Measurements from ENCODE around the gene SIPA1L3.
A peak's percentile ranks its signal among the peaks of the same experiment; 100 is the strongest.

Gene SIPA1L3

GRCh38 chr19:38130399-38130798 lies 223.4 kb downstream of the SIPA1L3 start:
- DNase-seq, result no peak

GRCh38 chr19:38132781-38133180 lies 225.8 kb downstream of the SIPA1L3 start:
- no peak for DNase-seq

DNA sequence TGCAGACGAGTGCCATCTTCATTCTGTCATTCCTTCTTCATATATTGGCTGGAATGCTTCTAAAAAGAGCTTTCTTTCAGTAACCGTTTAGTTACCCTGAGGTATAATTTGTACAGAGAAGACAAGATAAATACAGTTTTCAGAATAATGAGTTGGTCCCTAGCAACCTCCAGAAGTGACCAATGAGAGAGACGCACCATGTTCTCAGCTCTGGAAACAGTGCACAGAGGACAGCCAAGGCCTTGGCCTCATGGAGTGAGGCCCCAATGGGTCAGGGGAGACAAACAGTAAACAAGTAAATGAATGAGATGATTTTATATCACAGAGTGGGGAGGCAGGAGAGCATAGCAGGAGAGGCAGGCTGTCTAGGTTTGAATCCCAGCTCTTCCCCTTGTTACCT lies 226.3 kb downstream of the SIPA1L3 start:
- DNase-seq, result no peak

DNA sequence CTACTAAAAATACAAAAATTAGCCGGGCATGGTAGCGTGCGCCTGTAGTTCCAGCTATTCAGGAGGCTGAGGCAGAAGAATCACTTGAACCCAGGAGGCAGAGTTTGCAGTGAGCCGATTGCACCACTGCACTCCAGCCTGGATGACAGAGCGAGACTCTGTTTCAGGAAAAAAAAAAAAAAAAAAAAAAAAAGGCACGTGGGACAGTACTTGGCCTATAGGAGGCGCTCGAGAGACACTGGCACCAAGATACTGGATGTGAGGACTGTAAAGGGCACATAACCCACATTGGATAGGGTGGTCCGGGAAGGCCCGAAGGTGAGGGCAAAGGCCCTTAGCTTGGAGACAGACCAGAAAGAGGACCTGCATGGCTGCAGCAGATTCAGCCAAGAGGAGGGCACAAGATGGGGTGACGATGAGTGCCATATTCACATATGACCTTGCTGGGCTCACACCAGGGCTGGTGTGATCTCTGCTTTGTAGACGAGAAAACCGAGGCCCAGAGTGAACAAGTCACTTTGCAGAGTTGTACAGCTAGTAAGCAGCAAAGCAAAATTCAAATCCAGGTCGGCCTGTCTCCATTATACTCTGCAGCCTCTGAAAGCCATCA lies 227.6 kb downstream of the SIPA1L3 start:
- no peak for DNase-seq

DNA sequence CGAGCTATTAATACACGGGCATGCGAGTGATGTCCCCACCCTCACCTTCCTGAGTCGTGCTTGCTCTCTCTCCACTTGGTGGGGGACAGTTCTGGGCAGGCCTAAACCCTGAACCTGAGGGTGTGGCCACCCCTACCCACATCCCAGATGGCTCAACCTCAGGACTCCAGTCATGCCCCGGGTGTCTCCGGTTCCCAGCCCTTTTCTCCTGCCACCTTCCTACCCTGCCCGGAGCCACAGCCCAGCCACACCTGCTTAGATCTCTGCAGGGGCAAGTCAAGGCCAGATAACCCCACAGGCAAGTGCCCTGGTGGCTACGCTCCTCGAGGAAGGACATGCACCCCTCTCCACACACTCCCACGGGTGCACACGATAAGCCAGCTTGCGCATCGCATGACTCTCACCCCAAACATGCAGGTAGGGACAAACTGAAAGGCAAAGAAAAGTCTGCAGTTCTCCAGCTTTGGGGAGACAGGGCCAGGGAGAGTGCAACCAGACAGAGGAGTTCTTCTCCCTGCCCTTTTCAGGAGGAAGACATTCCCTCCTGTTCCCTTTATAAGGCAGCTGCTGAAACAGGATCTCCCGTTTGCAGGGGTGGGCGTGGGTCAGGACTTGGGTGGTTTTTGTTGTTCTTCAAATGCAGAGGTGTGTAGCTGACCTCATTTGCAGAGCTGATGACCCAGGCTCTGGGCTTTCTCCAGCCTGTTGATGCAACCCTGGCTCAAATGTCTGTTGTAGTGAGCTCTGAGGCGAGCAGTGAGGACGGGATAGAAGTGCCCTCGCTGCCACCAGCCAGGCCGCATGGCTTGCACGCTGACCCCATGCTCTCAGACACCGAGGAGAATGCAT lies 228.4 kb downstream of the SIPA1L3 start:
- DNase-seq, result no peak

GRCh38 chr19:38139122-38139521 lies 232.1 kb downstream of the SIPA1L3 start:
- no peak for DNase-seq

- DNase-seq, result no peak
These were observed 234.1 kb downstream of the SIPA1L3 start for GRCh38 chr19:38141108-38141507.

DNA sequence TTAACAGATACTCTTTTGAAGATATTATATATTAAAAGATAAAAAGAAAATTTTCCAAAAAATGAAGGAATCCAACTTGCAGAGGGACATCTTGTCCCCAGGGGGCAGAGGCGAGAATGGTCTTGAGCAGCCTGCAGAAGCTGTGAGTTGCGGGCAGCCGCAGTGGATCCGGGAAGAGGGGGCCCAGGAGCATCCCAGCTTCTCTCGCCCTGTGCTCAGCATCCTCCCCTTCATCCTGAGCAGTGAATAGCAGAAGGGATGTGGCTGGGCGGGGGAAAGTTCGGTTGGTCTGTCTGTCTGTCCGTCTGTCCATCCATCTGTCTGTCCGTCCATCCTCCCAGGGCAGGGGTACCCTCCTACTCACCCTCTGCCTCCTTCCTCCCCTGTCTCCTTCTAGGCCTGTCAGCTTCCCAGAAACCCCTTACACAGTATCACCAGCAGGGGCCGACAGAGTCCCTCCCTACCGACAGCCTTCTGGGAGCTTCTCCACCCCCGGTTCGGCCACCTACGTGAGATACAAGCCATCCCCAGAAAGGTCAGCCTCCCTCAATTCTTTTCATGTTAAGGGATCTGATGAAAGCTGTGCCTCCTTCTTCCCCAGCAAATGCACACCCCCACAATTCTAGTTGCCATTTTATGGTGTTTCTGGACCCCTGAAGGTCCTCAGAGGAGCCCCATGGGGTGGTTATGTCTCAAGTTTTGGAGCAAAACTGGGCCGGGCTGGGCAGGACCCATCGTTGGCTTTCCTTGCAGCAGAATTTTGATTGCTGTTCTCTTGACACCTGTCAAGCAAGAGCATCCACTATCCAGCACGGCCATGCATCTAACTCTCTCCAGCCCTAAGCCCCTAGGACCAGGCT lies 235.4 kb downstream of the SIPA1L3 start:
- peak; percentile 37 for DNase-seq

DNA sequence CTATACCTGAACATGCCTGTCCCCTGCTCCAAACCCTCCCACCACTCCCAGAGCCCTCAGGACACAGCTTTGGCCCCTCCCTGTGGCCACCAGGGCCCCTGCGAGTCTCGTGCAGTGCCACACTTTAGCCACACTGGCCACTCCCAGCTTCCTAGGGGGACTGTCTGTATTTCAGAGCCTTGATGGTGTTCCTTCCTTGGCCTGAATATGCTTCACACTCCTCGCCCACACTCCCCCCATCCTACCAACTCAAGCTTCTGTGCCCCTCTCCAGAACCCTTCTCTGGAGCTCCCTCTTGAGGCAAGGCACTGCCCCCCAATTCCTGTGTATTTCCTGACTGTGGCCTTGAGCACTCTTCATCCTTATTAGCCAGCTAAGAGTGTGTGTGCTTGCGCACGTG lies 236.8 kb downstream of the SIPA1L3 start:
- no peak for DNase-seq

GRCh38 chr19:38144667-38145066 lies 237.7 kb downstream of the SIPA1L3 start:
- no peak for DNase-seq

DNA sequence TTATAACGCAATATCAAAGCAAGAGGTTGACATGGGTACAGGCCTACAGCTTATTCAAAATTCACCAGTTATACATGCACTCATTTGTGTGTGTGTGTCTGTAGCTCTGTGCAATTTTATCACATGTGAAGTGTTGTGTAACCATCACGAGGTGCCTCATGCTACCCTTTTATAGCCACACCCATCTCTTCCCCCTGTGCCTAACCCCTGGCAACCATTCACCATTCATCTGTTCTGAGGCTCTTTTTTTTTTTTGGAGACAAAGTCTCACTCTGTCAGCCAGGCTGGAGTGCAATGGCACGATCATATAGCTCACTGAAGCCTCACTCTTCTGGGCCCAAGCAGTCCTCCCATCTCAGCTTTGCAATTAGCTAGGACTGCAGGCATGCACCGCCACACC lies 238.6 kb downstream of the SIPA1L3 start:
- DNase-seq, result no peak

DNA sequence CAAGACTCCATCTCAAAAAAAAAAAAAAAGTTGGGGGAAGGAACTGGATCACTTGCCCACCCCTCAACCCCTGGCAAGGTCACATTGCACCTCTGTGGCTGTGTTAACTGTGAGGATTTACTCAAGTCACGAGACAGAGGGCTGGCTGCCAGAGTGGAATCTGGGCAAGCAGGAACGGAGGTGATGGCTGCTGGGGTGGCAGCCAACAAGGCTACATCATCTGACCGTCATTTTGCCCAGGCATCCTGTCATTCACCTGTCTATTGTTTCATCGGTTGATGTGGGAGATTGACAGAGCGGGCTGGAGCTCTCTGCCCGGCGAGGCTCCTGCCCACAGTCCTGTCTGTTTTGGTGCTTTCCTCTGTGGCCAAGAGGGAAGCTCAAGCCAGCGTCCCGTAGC lies 241.3 kb downstream of the SIPA1L3 start:
- no peak for DNase-seq

DNA sequence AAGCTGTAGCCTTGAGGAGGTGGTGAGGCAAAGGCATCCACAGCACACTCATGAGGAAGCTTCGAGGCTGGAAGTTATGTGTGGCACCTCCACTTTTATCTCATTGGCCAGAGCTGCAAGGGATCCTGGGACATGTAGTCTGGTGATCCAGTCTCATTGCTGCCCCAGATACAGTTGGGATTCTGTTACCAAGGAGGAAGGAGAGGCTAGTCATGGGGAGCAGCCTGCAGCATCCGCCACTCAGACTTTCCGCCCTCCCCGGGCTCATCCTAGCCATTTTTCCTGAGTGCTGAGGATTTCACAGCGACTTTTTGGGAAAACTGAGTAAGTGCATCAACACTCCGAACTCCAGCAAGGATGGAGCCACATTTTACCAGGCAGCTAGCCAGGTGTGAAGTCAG lies 242.7 kb downstream of the SIPA1L3 start:
- no peak for DNase-seq

- DNase-seq, result no peak
These were observed 244.2 kb downstream of the SIPA1L3 start for GRCh38 chr19:38151242-38151641.

DNA sequence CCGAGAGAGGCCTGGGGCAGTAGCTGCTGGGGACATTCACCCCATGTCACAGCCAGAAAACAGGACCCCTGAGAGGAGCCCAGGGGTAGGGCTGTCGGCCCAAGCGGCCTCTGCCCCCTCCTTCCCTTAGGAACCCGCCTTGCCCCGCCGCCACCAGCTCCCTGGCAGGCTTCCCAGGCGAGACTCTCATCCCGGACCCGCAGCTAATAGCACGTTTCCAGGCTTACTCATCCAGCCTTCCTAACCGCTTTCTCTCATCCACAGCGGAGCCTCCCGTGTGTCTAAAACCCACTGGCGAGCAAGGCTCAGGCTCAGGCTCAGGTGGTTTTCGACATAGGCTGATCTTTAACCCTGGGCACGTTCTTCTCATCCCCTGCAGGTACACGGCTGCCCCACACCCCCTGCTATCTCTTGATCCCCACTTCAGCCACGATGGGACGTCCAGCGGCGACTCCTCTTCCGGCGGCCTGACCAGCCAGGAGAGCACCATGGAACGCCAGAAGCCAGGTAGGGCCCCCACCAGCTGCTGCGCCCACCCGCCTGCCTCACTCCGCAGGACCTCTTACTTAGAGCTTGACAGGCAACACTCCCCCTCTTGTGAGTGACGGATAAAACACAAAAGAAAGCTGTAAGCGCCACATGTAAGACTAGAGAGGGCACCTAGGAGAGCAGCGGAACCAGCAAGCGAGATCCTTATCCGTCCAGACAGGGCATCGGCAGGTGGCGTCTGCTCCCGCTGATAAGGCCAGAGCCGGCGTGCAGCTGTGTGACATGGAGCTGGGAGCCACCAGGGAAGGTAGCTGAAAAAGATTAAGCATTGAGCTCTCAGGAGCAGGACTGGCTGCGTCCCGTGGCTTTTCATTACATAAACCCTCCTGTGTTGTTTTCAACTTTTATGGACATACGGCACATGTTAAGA lies 245.7 kb downstream of the SIPA1L3 start:
- no peak for DNase-seq

- no peak for DNase-seq
These were observed 248.4 kb downstream of the SIPA1L3 start for GRCh38 chr19:38155453-38155852.

- no peak for DNase-seq
These were observed 251.7 kb downstream of the SIPA1L3 start for GRCh38 chr19:38158730-38159129.

GRCh38 chr19:38162094-38162493 lies 255.1 kb downstream of the SIPA1L3 start:
- no peak for DNase-seq

DNA sequence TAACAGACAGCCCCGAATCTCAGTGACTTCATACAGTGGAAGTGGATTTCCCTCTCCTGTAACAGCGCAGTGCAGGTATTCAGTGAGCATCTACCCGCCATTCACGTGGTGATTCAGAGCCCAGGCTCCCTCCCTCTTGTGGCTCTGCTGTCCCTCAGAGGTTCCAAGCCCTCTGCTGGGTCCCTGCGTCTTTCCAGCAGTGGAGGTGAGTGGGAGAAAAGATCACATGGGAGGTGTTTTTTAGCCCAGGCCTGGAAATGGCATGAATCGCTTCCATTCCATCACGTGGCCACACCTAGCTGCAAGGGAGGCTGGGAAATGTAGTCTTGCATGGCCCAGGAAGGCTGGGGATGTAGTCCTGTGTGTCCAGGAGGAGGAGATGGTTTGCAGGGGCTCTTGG lies 255.6 kb downstream of the SIPA1L3 start:
- no peak for DNase-seq

GRCh38 chr19:38163419-38164290 lies 256.6 kb downstream of the SIPA1L3 start:
- no peak for DNase-seq

DNA sequence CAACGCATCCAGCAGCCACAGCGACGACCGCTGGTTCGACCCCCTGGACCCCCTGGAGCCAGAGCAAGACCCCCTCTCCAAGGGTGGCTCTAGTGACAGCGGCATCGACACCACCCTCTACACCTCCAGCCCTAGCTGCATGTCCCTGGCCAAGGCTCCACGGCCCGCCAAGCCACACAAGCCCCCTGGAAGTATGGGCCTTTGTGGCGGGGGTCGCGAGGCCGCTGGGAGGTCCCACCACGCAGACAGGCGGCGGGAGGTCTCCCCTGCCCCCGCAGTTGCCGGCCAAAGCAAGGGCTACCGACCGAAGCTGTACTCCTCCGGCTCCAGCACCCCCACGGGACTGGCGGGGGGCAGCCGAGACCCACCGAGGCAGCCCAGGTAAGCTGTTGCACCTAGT lies 257.5 kb downstream of the SIPA1L3 start:
- DNase-seq, result no peak

DNA sequence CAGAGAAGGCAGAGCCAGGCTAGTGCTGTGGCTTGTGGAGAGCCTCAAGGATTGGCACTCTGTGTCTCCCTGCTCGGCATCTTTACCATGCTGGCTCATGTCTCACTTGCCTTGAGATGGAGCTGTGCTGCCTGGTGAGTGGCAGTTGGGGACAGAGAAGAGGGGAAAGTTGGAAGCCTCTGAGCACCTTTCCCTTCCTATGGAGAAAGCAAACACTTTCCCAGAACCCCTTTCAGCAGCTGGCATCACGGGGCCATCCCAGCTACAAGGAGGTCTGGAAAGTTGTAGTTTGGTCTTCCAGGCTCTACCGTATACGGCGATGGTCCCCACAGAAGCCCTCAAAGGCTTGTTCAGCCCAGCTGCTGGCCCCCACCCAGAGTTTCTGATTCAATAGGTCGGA lies 258.3 kb downstream of the SIPA1L3 start:
- DNase-seq, result no peak

All from NCI-H1105 (cell line).